ENCODE data around the gene ZNF682.
A peak's percentile ranks its signal among the peaks of the same experiment; 100 is the strongest.
"Not testable (repeated sequence)": the region's sequence is repeated elsewhere in the genome, so short reads cannot be mapped to it uniquely, and the experiment has no call there.

Gene ZNF682

GRCh38 chr19:19966862-19967261 is 72.4 kb downstream of the ZNF682 start:
- no peak for DNase-seq

DNA sequence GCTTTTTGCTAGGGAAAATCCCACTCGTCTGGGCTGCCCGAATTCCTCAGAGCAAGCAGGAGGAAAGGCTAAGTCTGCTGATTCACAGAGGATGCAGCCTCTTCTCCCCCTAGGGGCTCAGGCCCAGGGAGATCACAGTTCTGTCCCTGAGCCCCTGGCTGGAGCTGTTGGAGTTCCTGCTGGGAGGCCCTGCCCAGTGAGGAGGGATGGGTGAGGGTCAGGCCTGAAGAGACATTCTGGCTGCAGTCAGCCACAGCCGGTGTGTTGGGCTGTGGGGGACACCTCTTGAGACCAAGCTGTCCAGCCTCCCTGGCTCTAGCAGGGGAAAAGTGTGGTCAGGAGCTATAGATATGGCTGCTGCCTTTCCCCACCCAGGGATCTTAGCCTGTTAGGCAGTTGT is 73.2 kb downstream of the ZNF682 start:
- DNase-seq = not testable (repeated sequence)

GRCh38 chr19:19964416-19964815 is 74.9 kb downstream of the ZNF682 start:
- DNase-seq = no peak

DNA sequence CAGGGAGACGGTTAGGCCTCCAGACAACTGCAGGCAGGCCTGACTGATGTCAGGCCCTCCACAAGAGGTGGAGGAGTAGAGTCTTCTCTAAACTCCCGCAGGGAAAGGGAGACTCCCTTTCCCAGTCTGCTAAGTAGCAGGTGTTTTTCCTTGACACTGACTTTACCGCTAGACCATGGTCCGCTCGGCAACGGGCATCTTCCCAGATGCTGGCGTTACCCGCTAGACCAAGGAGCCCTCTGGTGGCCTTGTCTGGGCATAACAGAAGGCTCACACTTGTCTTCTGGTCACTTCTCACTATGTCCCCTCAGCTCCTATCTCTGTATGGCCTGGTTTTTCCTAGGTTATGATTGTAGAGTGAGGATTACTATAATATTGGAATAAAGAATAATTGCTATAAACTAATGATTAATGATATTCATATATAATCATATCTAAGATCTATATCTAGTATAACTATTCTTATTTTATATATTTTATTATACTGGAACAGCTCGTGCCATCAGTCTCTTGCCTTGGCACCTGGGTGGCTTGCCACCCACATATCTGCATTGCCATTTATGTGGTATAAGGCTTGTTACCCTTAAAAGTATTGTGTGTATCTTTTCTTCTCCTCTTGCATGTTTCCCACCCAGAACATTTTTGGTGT is 80.0 kb downstream of the ZNF682 start:
- DNase-seq = peak; percentile 53

- not testable (repeated sequence) for DNase-seq
Observed at GRCh38 chr19:19957766-19958165, 81.5 kb downstream of the ZNF682 start.

GRCh38 chr19:19956434-19957075 is 82.8 kb downstream of the ZNF682 start:
- DNase-seq = no peak

DNA sequence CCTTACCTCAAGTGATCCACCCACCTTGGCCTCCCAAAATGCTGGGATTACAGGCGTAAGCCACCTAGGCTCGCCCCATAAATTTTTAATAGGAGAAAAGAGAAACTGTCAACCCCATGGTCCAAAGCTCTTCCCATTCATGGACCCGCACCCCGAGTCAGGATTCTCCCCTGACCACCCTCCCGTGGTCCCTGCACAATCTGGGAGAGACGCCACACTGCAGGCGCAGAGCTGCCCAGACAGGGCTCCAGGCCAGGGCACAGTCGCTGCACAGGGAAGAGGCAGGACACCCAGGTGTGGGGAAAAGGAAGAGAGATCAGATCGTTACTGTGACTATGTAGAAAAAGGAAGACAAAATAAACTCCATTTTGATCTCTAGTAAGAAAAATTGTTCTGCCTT is 84.1 kb downstream of the ZNF682 start:
- DNase-seq = no peak
